NCI-H510A treated with DMSO at 0.1 percent for 48 hours (cell line): ENCODE data around the gene GPR89B.
"Not testable (repeated sequence)": the region's sequence is repeated elsewhere in the genome, so short reads cannot be mapped to it uniquely, and the experiment has no call there.

Experiments
- DNase-seq: peaks from one replicate; lab custom pipeline; 2025; lab: John Stamatoyannopoulos, UW

GPR89B gene

DNA sequence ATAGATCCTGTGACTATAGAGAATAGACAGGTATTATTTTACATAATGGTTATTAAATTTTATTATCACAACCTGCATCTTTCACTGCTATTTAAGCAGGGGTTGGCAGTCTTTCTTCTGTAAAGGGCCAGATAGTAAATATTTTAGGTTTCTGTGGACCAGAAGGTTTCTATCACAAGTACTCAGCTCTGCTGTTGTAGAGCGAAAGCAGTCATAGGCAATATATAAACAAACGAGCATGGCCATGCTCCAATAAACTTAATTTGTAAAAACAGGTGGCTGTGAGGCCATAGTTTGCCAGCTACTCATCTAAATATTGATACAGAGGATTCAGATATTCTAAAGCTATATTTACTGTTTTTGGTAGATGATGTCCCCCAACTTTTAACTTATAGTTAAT lies 12.2 kb downstream of the GPR89B start:
- not testable (repeated sequence) for DNase-seq

DNA sequence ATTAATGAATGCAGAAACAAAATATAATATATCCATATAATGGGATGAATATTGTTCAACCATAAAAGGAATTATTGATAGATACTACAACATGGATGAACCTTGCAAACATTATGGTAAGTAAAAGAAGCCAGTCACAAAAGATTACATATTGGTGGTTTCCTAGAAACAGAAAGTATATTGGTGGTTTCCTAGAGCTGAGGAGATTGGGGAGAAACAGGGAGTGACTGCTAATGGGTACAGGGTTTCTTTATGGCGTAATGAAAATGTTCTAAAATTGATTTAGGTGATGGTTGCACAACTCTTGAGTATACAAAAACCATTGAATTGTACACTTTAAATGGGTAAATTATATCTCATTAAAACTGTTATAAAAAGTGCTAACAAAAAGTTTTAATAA lies 14.3 kb downstream of the GPR89B start:
- not testable (repeated sequence) for DNase-seq

DNA sequence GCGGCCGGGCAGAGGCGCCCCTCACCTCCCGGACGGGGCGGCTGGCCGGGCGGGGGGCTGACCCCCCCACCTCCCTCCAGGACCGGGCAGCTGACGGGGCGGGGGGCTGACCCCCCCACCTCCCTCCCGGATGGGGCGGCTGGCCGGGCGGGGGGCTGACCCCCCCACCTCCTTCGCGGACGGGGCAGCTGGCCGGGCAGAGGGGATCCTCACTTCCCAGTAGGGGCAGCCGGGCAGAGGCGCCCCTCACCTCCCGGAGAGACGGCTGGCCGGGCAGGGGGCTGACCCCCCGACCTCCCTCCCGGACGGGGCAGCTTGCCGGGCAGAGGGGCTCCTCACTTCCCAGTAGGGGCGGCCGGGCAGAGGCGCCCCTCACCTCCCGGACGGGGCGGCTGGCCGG lies 21.3 kb downstream of the GPR89B start:
- DNase-seq: not testable (repeated sequence)

DNA sequence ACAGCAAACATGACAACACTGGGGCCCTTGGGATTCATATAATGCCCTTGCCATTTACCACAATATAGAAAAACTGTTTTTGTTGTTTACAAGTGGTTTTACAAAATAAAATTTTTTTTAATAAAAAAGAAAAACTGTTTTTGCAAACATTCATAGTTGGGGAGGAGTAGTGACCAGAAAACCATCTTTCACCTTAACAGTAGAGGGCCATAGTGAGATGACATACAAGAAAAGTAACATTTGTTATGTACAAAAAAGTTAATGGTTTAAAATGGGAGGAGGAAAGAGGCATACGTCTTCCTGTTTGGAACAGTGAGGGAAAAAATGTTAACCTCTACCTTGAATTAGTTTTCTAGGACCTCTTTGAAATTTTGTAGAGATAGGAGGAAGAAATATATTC lies 30.7 kb downstream of the GPR89B start:
- not testable (repeated sequence) for DNase-seq

DNA sequence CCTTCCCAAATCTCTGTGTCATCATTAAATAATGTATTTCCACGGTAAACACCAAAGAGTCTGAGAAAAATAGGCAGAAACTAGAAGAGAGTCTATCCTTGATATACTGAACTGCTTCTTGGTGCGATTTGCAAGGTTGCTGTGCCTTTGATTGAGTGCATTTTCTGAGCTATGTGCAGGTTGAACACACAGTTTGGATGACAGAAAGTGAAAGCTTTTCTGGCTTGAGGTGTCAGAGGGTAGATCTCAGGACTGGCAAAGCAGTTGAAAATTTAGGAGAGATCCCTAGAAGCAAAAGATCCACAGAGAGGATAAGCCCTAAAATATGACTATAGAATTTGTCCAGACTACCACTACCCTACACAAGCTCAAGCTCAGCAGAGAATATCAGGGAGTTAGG lies 31.5 kb downstream of the GPR89B start:
- not testable (repeated sequence) for DNase-seq

DNA sequence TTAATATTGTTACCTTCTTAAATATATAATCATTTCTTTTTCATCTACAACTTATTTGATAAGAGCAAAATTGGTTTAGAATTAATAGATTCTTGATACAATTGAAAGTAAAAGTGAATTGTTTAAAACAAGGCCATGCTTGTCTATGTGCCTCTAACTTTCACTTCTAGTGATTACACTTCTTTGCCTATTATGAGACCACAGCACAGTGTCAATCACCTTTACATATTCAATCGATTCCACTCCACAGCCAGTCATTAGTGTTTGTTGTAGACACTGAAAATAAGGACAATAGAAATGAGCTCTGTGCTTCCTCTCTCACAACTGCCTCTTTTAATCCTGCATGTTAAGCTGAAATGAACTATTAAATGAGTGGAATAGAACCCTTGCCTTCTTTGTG lies 36.4 kb downstream of the GPR89B start:
- not testable (repeated sequence) for DNase-seq

DNA sequence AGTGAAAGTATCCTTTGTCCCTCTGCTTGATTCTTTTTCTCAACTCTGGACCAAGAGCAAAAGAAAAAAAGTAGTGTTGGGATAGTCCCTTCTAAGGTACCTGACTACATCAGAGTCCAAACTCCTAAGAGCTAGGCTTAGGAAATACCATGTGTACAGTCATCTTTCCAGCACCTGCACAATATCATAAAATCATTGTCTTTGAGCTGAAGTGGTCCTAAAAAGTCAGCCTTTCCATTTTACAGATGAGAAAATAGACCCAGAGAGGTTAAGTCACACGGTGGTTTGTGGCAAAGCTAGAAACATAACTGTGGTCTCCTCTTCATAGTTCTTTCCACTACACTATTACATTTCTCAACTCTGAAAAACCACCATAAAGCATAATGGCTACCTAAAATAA lies 38.4 kb downstream of the GPR89B start:
- DNase-seq: not testable (repeated sequence)

DNA sequence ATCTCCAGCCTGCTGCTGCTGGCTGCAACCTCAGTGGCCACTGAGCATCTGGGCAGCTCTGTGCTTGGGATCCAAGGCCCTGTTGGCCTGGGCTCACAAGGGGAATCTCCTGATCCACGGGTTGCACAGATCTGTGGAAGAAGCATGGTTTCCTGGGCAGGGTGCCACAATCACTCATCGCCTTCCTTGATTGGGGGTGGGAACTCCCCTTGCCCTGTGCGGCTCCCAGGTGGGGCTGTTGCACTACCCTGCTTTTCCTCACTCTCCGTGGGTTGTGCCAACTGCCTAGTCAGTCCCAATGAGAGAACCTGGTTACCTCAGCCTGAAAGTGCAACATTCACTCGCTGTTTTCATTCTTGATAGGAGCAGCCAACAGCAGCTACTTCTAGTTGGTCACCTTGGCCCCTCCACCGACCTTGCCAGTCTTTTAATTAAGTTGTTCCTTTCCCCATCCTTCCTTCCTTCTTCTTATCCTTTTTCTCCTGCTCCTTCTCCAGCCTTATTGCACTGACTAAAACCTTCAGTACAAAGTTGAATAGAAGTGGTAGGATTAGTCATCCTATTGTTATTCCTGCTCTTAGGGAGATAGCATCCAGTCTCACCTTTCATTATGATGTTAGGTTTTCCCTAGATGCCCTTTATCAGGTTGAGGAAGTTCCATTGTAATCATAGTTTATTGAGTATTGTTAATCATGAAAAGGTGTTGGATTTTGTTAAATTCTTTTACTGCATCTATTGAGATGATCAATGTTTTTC lies 50.9 kb downstream of the GPR89B start:
- DNase-seq: not testable (repeated sequence)

DNA sequence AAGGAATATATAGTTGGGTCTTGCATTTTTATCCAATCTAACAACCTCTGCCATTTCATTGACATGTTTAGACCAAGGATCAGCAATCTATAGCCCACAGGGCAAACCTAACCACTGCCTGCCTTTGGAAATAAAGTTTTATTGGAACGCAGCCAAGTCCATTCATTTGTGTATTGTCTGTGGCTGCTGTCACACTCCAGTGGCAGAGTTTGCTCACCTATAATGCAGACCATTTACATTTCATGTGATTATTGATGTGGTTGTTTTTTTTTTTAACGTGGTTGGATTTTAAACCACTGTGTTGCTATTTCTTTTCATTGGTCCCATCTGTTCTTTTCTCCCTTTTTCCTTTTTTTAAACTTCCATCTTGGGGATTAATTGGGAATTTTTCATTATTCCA lies 57.2 kb downstream of the GPR89B start:
- DNase-seq: not testable (repeated sequence)

DNA sequence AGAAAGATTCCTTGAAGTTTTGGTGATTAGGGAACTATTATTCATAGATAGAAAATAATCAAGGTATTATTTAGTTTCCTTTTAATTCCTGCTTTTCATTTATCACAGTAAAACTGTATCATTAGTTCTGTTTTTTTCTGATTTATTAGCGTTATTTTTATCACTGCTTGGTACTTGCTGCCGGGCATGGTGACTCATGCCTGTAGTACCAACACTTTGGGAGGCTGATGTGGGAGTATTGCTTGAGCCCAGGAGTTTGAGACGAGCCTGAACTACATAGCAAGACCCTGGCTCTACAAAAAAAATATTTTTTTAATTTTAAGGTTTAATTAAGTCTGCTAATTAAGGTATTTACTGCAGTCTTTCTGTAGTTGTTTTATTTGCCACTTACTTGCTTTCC lies 59.7 kb downstream of the GPR89B start:
- DNase-seq: not testable (repeated sequence)

DNA sequence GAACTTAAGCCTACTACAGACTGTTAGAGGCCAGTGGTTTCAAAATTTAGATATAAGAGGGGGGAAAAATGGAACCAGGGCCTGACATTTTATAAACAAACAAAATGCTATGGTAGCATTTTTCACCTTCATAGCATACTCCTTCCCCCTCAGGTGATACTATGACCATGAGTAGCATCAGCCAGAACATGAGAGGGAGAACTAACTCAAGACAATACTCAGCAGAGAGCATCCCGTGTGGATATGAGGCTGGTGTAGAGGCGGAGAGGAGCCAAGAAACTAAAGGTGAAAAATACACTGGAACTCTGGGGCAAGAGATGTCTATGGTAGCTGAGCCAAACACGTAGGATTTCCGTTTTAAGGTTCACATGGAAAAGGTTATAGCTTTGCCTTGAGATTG lies 64.7 kb downstream of the GPR89B start:
- DNase-seq: not testable (repeated sequence)

DNA sequence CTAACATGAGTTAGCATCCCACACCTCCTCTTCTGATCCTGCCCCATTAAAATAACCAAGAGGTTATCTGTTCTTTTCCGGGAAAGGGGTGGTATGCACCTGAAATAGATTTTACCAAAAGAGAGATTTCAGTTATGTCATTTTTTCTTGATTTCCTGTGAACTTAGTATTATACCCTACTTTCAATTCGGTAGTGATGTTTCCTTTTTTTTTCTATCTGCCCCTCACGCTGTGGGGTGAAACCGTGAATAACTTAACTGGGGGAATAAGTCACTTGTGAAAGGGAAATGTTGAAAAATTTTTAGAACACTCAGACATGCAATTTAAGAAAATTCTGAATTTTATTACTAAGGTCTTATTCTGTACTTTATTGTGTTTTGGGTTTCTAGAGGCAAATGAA lies 65.2 kb downstream of the GPR89B start:
- not testable (repeated sequence) for DNase-seq

DNA sequence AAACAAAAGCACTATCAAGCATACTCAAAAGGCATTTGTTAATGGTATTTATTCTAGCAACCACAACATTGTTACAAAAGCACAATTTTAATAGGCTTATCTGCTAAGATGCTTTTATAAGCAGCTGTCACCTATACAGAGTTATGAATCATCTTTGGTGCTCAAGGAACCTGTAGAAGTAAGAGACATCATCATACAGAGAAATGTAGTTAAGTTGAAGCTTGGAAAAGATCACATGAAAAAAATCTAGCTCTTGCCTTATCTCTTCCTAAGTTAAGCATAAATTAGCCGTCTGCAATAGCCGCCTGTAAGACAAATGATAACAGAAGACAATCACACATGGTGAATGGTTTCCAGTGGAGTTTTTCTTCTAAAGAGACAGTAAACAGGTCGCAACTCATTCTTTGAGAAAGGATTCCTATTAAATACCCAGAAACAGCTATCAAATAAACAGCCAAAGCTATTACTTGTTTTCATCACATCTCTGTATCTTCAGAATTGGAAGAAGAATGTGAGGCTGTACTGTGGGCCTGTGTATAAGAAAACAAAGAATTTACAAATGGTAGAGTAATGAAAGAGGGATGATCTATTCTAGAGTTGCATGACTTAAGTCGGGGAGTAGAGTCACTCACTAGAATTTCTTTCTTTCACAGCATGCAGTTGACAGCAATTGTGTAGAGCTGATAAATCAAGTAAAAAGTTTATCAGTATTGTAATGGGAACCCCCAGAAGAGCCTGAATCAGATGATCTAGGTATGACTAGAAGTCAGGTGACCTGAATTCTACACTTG lies 65.8 kb downstream of the GPR89B start:
- not testable (repeated sequence) for DNase-seq

DNA sequence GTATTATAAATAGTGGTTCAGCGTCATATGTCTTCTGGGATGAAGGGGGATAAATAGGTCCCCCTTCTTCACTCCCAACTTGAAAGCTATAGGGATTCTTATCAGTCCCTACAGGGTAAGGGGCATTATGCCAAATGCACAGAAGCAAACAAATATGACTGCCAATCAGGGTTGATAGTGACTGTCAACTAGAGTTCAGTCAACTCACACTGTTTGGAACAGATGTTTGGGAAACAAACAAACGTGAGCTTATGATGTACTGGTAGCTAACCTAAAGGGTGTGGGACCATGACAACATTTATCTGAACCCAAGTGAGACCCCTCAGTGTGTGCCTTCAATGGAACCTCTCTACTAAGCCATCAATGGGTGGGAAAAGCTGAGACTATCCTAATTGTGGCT lies 67.9 kb downstream of the GPR89B start:
- DNase-seq: not testable (repeated sequence)

DNA sequence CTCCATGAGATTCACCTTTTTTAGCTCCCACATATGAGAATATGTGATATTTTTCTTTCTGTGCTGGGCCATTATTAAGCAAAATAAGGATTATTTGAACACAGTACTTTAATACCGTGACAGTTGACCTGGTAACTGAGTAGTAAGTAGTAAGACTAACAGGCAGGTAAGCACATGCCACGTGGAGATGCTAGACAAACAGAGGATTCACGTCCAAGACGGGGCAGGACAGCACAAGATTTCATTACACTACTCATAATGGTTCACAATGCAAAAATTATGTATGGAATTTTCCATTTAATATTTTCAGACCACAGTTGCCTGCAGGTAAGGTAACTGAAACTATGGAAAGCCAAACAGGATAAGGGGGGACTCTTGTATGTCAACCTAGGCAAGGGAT lies 79.5 kb downstream of the GPR89B start:
- not testable (repeated sequence) for DNase-seq

DNA sequence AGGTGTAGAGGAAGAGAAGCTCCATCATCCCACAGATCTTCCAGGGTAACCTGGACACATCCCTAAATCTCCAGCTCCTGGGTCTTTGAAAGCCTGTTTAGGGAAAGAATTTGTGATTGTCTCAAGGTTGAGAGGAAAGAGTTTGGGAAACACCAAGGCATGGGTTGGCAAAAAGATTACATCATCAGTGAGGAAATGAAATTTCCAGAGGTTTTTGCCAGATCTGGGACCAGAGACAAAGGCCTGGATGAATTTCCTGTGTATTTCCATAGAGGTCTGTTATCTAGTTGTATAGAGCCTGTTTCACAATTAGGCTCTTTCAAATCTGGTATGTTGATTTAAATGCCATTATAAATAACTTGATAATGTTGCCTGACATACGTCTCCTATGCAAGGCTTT lies 82.3 kb downstream of the GPR89B start:
- DNase-seq: no peak

DNA sequence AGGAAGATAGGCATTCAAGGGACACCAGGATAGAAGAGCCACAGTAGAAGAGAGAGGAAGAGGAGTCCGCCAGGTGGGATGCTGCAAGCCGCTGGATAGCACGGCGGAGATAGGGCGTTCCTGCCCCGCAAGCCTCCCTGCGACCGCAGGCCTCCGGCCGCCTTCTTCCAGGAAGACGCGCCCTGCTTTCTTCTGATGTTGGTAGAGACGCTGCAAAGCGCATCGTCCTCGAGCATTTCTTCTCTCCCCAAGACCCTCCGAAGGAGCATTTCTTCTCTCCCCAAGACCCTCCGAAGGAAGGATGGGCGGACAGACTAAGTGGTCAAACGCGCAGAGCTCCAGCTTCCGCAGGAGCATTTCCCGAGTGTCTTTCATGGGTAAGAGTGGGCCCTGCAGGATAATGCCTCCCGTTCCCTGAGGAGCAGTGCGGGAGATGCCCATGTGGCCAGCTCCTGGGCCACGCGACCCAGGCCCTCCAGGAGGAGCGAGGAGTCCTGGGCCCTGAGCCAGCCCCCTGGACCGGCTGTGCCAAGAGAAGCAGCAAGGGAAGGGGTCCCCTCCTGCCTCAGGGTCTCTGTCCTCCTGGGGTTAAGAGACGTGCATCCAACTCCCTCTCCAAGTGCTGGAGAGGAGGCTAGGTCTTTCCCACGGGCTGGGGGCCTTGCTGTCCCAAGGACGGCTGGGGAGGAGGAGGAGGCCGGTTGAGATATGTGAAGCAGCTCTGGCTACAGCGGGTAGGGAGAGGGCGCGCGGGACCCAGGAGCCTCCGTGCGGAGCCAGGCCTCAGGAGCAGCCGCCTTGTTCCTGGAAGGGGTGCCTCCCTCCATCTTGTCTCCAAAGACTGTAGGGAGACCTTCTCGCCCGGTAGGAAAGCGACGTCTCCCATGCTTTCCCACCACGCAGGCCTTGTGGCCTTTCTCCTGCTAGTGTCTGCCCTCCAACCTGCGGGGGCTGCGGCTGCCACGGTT lies 85.2 kb downstream of the GPR89B start:
- not testable (repeated sequence) for DNase-seq

DNA sequence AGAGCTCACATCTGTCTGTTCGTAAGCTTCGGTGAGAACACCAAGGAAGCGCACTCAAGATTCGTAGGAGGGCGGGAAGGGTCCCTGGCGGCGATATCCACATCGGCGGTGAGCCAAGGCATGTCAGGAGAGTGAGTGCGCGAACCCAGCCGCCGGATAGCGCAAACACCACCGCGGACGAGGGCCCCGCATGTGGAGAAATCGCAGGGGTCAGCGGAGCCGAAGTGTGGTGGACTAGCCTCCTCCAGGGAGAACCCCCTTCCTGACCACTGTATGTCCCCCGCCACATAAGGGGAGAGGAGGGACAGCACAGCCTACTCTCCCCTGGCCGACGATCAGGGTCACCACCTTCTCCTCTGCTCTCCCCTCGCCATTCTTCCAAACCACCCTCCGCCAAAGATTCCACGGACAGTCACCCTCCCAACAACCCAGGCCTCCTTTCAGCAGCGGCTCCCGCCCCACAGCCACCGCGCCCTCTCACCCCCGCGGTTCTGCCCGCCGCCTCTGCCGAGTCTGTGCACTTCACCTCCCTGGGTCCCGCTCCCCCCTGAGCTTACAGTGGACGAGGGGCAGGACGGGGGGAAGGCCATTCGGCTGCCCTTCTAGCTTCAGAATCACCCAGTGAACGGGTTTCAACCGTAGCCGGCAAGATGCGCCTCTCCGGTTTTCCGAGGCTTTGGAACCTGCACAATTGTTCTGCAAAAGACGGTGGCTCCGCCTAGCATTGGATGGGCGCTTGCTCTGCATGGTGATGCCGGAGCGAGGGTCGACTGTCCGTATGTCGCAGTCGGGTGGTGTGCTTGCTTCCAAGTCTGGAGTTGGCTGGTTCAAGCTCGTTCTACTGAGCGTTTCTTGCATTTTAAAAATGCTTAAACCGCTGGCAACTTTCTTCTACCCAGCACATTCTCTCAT lies 86.3 kb downstream of the GPR89B start:
- not testable (repeated sequence) for DNase-seq

DNA sequence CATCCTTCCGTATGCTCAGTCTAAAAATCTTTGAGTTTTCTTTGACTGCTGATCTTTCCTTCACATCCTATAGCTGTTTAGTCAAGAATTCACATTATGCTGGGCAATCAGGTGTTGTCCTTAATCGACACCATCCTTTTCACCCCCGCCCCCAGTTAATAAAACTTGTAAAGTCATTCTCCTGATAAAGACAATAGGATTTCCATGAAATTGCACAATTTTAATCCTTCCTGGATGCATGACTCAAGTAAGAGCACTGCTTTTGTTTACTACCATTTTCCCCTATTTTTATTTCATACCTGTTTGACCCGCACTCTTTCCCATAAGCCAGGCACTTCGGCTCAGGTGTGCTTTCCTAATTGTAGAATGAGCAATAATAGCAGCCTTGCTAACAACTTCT lies 96.7 kb downstream of the GPR89B start:
- DNase-seq: not testable (repeated sequence)

DNA sequence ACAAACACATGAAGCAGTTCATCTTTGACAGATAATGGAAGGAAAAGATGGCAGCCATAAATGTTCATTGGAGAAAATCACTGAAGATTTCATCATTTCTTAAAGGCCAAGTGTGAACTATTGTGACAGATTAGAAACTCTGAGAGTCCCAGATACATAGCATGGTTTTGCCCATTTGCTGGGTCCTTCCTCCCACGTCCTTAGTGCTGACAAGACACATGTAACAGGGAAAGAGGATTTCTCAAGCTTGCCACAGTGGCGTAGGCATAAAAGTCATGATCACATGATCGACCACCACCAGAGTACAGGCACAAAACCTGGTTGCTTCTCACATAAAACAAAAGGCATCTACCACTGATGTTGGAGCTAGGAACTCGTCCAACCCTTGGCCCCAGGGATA lies 98.8 kb downstream of the GPR89B start:
- not testable (repeated sequence) for DNase-seq

DNA sequence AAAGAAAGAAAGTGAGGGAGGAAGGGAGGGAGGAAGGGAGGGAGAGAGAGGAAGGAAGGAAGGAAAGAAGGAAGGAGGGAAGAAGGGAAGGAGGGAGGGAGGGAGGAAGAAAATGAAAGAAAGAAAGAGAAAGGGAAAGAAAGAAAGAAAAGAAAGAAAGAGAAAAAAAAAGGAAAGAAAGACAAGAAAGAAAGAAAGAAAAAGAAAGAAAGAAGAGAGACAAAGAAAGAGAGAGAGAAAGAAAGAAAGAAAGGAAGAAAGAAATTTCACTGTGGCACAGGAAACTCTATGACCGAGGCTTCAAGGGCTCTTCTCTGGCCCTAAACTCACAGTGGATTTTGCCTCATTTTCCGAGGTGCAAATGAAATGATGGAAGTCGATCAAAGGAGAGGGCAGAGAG lies 104.0 kb downstream of the GPR89B start:
- not testable (repeated sequence) for DNase-seq
